GM23248 (cell line): ENCODE data around the gene TEKT1. TPM values are rescaled to one million over a fixed set of nuclear protein-coding genes. Genes with fewer than 3 reads are reported as not detected.
"Not testable (repeated sequence)": the region's sequence is repeated elsewhere in the genome, so short reads cannot be mapped to it uniquely, and the experiment has no call there.

ENCODE experiments used
- DNase-seq: peaks from one replicate; pipeline ENCODE4 v3.0.0-alpha.2; 2015
- H2AFZ ChIP-seq: fragments of 200-600 bp; sonication (generic); 2 replicates; pipeline ENCODE4 v1.6.1; 2016; ENCODE audit warnings: antibody characterized with exemption
- H3F3A ChIP-seq: fragments of 200-600 bp; sonication (generic); 2 replicates; pipeline ENCODE4 v1.6.1; 2016; ENCODE audit warnings: mild to moderate bottlenecking, antibody characterized with exemption, mixed run types; ENCODE audit not compliant: insufficient read depth
- H3K27ac ChIP-seq: fragments of 200-600 bp; sonication (generic); 2 replicates; pipeline ENCODE4 v1.5.1; 2016; ENCODE audit warnings: mild to moderate bottlenecking
- H3K27me3 ChIP-seq: fragments of 200-600 bp; sonication (generic); replicated peaks from 2 replicates; pipeline ENCODE4 v1.6.1; 2016; ENCODE audit warnings: mild to moderate bottlenecking; ENCODE audit not compliant: insufficient read depth
- H3K36me3 ChIP-seq: fragments of 200-600 bp; sonication (generic); 2 replicates; pipeline ENCODE4 v1.6.1; 2016; ENCODE audit warnings: low read depth, mild to moderate bottlenecking
- H3K4me1 ChIP-seq: fragments of 200-600 bp; sonication (generic); 2 replicates; pipeline ENCODE4 v1.6.1; 2016; ENCODE audit warnings: mild to moderate bottlenecking; ENCODE audit not compliant: insufficient read depth
- H3K4me2 ChIP-seq: fragments of 200-600 bp; sonication (generic); one replicate; pipeline ENCODE4 v1.6.1; 2016; ENCODE audit warnings: mild to moderate bottlenecking; ENCODE audit not compliant: unreplicated experiment
- H3K4me3 ChIP-seq: fragments of 200-600 bp; sonication (generic); 2 replicates; pipeline ENCODE4 v1.5.1; 2016; ENCODE audit warnings: mild to moderate bottlenecking
- H3K79me2 ChIP-seq: fragments of 200-600 bp; sonication (generic); 2 replicates; pipeline ENCODE4 v1.6.1; 2016; ENCODE audit warnings: mild to moderate bottlenecking; ENCODE audit not compliant: insufficient read depth
- H3K9ac ChIP-seq: fragments of 200-600 bp; sonication (generic); 2 replicates; pipeline ENCODE4 v1.6.1; 2016; ENCODE audit warnings: mild to moderate bottlenecking
- H3K9me2 ChIP-seq: fragments of 200-600 bp; sonication (generic); 2 replicates; pipeline ENCODE4 v1.6.1; 2016; ENCODE audit warnings: mixed run types, mild to moderate bottlenecking, moderate library complexity; ENCODE audit not compliant: insufficient read depth
- H3K9me3 ChIP-seq: fragments of 200-600 bp; sonication (generic); one replicate; pipeline ENCODE4 v1.6.1; 2017; ENCODE audit warnings: low read depth
- H4K20me1 ChIP-seq: fragments of 200-600 bp; sonication (generic); 2 replicates; pipeline ENCODE4 v1.6.0; 2016; ENCODE audit not compliant: insufficient read depth
- EZH2 ChIP-seq: fragments of 200-600 bp; sonication (generic); IDR thresholded peaks from 2 replicates; pipeline ENCODE4 v1.6.1; 2018; ENCODE audit warnings: antibody characterized with exemption, mild to moderate bottlenecking; ENCODE audit not compliant: insufficient read depth, poor library complexity, severe bottlenecking
- EZH2phosphoT487 ChIP-seq: fragments of 200-600 bp; sonication (generic); IDR thresholded peaks from 2 replicates; pipeline ENCODE4 v1.6.1; 2018; ENCODE audit warnings: antibody characterized with exemption, moderate library complexity, mild to moderate bottlenecking, low read depth; ENCODE audit not compliant: insufficient read depth
- WGBS, 2 experiments: methylation state at CpG; one replicate each; pipeline ENCODE4 v1.1.6; 2015 to 2017; ENCODE audit warnings: low lambda C conversion rate in 2 of 2, low coverage in 1 of 2; ENCODE audit errors: missing lambda C conversion rate in 2 of 2; 5-methylcytosine and 5-hydroxymethylcytosine counted together
- in situ Hi-C: fragments of 300-500 bp; cut with MboI; formaldehyde crosslinking; loops from 2 replicates; pipeline ENCODE4 v1.15.0; 2020
- polyA plus RNA-seq: library from polyadenylated mRNA; unstranded; fragments of >200 nt; fragmentation: Nextera tagmentation; extraction: Ambion mirVana; gene quantifications from 2 replicates; pipeline ENCODE4 v1.2.1, GENCODE V29; 2016
- total RNA-seq: library from RNA; depleted of rRNA; stranded (reverse); fragments of >200 nt; shearing (Covaris generic); gene quantifications from 2 replicates; pipeline ENCODE4 v1.2.3, GENCODE V29; 2014

The TEKT1 gene
- total and polyA plus RNA-seq, 2 experiments from 2014 or later: not detected

DNA sequence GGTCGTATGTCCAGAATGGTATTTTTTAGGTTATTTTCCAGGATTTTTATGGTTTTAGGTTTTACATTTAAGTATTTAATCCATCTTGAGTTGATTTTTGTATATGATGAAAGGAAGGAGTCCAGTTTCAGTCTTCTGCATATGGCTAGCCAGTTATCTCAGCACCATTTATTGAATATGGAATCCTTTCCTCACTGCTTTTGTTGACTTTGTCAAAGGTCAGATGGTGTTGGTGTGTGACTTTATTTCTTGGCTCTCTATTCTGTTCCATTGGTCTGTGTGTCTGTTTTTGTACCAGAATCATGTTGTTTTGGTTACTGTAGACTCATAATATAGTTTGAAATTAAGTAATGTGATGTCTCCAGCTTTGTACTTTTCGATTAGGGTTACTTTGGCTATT lies 26.4 kb upstream of the TEKT1 start:
- Histone ChIP-seq H3F3A (no peaks in the 10 kb centered on the region), H3K79me2 (no peaks in the 10 kb centered on the region), H3K4me3 (no peak overlapping the region), H4K20me1 (no peaks in the 10 kb centered on the region; the same call in 1 of the 2 replicates), H3K9me3 (no peaks in the 10 kb centered on the region), H3K27ac (no peak overlapping the region), H3K9me2 (no peaks in the 10 kb centered on the region), H3K9ac (no peak overlapping the region), H3K27me3 (peaks cover 40% of the 10 kb centered on the region), H3K4me2 (no peak overlapping the region), H3K36me3 (no peaks in the 10 kb centered on the region), H3K4me1 (no peaks in the 10 kb centered on the region), H2AFZ (no peak overlapping the region)
- WGBS, 2 experiments: 31 to 36% methylated on average over 2 of the region's 2 CpGs
- TF ChIP-seq EZH2 (no peak), EZH2phosphoT487 (no peak)
- DNase-seq: no peak
- in situ Hi-C loops: no loop called here

DNA sequence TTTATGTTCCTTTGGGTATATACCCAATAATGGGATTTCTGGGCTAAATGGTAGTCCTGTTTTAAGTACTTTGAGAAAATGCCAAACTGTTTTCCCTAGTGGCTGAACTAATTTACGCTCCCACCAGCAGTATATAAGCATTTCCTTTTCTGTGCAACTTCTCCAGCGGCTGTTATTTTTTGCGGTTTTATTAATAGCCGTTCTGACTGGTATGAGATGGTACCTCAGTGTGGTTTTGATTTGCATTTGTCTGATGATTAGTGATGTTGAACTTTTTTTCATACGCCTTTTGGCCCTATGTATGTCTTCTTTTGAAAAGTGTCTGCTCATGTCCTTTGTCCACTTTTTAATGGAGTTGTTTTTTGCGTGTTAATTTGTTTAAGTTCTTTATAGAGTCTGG lies 25.8 kb upstream of the TEKT1 start:
- H2AFZ ChIP-seq: no peak overlapping the region
- DNase-seq: no peak
- H3F3A ChIP-seq: no peaks in the 10 kb centered on the region
- H3K27ac ChIP-seq: no peak overlapping the region
- no peaks in the 10 kb centered on the region for H3K36me3 ChIP-seq
- H3K9me2 ChIP-seq: no peaks in the 10 kb centered on the region
- H3K4me2 ChIP-seq: no peak overlapping the region
- no peaks in the 10 kb centered on the region; the same call in 1 of the 2 replicates for H4K20me1 ChIP-seq
- H3K4me1 ChIP-seq: no peaks in the 10 kb centered on the region
- in situ Hi-C loops: no loop called here
- no peak overlapping the region for H3K9ac ChIP-seq
- peaks cover 40% of the 10 kb centered on the region for H3K27me3 ChIP-seq
- no peak overlapping the region for H3K4me3 ChIP-seq
- 64 to 65% methylated on average over 6 of the region's 6 CpGs for WGBS, 2 experiments
- H3K79me2 ChIP-seq: no peaks in the 10 kb centered on the region
- TF ChIP-seq EZH2 (no peak), EZH2phosphoT487 (no peak)
- no peaks in the 10 kb centered on the region for H3K9me3 ChIP-seq

DNA sequence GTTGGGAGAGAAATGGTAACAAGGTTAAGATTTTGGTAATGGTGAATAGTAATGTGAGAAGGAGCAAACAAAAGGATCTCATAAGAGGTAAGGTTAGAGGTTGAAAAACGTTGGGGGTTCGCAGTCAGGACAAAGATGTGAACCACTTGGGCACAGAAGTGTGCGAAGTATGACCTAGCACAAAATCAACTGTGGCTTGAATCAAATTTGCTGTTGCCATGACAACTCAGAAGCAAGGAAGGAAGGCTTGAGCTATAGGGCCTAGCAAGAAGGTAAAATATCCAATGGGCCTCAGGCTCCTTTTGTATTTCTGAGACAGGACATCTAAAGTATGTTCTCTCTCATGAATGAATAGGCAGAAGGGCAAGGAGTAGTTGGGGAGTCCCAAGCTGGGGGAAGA lies 24.5 kb upstream of the TEKT1 start:
- Histone ChIP-seq H3K9me2 (no peaks in the 10 kb centered on the region), H3K9me3 (no peaks in the 10 kb centered on the region), H3K4me1 (no peaks in the 10 kb centered on the region), H3K79me2 (no peaks in the 10 kb centered on the region), H3K36me3 (no peaks in the 10 kb centered on the region), H3F3A (no peaks in the 10 kb centered on the region), H3K4me2 (no peak overlapping the region), H2AFZ (no peak overlapping the region), H3K9ac (no peak overlapping the region), H3K27ac (no peak overlapping the region), H3K27me3 (peaks cover 36% of the 10 kb centered on the region), H4K20me1 (no peaks in the 10 kb centered on the region; the same call in 1 of the 2 replicates), H3K4me3 (no peak overlapping the region)
- 37 to 49% methylated on average over 3 of the region's 3 CpGs for WGBS, 2 experiments
- TF ChIP-seq EZH2phosphoT487 (no peak), EZH2 (no peak)
- in situ Hi-C loops: no loop called here
- DNase-seq: no peak

GRCh38 chr17:6853764-6854442 lies 22.4 kb upstream of the TEKT1 start:
- Histone ChIP-seq H3K36me3 (no peaks in the 10 kb centered on the region), H4K20me1 (no peaks in the 10 kb centered on the region), H3K4me1 (no peaks in the 10 kb centered on the region), H3F3A (no peaks in the 10 kb centered on the region), H3K9me3 (no peaks in the 10 kb centered on the region), H3K27ac (no peak overlapping the region), H3K9ac (no peak overlapping the region), H3K79me2 (no peaks in the 10 kb centered on the region), H3K4me3 (no peak overlapping the region), H3K4me2 (no peak overlapping the region), H3K27me3 (peaks cover 23% of the 10 kb centered on the region), H3K9me2 (no peaks in the 10 kb centered on the region), H2AFZ (peak overlapping the region; percentile 59)
- WGBS, 2 experiments: 10 to 11% methylated on average over 19 of the region's 19 CpGs
- TF ChIP-seq EZH2 (no peak), EZH2phosphoT487 (no peak)
- in situ Hi-C loops: no loop called here
- no peak for DNase-seq

DNA sequence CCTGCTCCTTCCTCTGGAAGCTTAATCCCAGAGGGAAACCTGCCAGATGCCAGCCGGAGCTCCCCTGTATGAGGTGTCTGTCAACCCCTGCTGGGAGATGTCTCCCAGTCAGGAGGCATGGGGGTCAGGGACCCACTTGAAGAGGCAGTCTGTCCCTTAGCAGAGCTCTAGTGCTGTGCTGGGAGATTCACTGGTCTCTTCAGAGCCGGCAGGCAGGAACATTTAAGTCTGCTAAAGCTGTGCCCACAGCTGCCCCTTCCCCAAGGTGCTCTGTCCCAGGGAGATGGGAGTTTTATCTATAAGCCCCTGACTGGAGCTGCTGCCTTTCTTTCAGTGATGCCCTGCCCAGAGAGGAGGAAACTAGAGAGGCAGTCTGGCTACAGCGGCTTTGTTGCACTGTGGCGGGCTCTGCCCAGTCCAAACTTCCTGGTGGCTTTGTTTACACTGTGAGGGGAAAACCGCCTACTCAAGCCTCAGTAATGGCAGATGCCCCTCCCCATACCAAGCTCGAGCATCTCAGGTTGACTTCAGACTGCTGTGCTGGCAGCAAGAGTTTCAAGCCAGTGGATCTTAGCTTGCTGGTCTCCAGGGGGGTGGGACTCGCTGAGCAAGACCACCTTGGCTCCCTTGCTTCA lies 17.1 kb upstream of the TEKT1 start:
- H3K27ac ChIP-seq, H3F3A ChIP-seq, H4K20me1 ChIP-seq, DNase-seq, H3K27me3 ChIP-seq, H3K36me3 ChIP-seq, H3K4me3 ChIP-seq, H3K9ac ChIP-seq, H3K4me1 ChIP-seq, H3K9me2 ChIP-seq, H3K79me2 ChIP-seq, H3K4me2 ChIP-seq, H3K9me3 ChIP-seq, H2AFZ ChIP-seq, in situ Hi-C loops: not testable (repeated sequence)
- 55 to 56% methylated on average over 6 to 7 of the region's 7 CpGs for WGBS, 2 experiments

GRCh38 chr17:6846138-6846537 lies 14.6 kb upstream of the TEKT1 start:
- WGBS, 2 experiments: 68 to 70% methylated on average over 6 of the region's 6 CpGs
- H3K79me2 ChIP-seq, H3K4me3 ChIP-seq, H2AFZ ChIP-seq, in situ Hi-C loops, H3K36me3 ChIP-seq, H3K9ac ChIP-seq, H3K9me3 ChIP-seq, H3K27ac ChIP-seq, DNase-seq, H3K4me2 ChIP-seq, H3K9me2 ChIP-seq, H4K20me1 ChIP-seq, H3F3A ChIP-seq: not testable (repeated sequence)
- peaks cover 13% of the 10 kb centered on the region for H3K27me3 ChIP-seq
- peaks cover 11% of the 10 kb centered on the region; the same call in 1 of the 2 replicates for H3K4me1 ChIP-seq
